OCI-M1 (cell line): Measurements from ENCODE around the gene NINL.

Source experiments
- DNase-seq: peaks from one replicate; lab custom pipeline; 2025; lab: John Stamatoyannopoulos, UW

NINL gene

GRCh38 chr20:25461786-25462545 lies 123.4 kb downstream of the NINL start:
- DNase-seq = no peak

DNA sequence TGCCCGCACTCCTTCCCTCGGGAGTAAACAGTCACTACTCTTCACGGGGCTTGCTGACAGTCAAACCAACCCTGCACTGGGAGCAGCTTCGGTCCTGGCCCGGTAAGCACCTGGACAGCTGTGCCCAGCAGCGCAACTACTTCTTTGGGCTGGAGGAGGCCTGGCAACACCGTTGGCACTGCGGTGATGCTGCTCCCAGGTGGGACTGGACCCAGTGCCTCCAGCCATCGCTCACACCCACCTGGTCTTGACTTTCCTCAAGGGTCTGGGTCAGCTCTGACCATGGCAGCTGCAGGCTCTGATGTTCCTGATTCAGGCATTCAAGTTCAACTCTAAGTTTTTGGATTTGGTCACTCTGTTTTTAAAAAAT lies 124.1 kb downstream of the NINL start:
- DNase-seq = no peak

GRCh38 chr20:25460566-25461280 lies 124.6 kb downstream of the NINL start:
- no peak for DNase-seq

DNA sequence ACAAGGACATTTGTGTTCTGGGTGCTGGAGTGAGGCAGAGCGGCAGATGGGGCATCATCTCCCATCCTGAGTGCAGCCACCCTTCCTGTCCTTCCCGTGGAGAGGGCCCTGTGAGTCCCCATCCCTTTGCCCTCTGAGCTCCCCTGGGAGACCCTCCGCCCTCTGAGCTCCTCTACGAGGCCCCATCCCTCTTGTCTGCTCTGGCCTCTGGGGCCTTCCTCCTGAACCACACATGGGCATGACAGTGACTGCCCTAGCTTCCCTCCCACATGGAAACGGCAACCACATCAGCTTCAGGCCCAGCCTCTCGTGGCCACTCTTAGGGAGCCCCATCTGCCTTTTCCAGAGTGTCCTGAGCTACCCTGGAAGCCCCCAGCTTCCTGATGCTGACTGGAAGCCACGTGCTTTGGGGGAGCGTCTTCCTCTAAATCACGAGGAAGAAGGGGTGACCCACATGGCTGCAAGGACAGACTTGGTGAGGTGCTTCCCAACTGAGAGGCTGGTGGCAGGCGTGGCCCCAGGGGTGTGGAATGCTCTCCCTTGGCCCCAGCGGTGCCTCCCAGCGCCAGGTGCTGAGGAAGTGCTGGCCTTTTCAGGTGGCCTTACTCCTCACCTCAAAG lies 125.3 kb downstream of the NINL start:
- no peak for DNase-seq

- DNase-seq = no peak
Observed at GRCh38 chr20:25459111-25459830, 126.1 kb downstream of the NINL start.

DNA sequence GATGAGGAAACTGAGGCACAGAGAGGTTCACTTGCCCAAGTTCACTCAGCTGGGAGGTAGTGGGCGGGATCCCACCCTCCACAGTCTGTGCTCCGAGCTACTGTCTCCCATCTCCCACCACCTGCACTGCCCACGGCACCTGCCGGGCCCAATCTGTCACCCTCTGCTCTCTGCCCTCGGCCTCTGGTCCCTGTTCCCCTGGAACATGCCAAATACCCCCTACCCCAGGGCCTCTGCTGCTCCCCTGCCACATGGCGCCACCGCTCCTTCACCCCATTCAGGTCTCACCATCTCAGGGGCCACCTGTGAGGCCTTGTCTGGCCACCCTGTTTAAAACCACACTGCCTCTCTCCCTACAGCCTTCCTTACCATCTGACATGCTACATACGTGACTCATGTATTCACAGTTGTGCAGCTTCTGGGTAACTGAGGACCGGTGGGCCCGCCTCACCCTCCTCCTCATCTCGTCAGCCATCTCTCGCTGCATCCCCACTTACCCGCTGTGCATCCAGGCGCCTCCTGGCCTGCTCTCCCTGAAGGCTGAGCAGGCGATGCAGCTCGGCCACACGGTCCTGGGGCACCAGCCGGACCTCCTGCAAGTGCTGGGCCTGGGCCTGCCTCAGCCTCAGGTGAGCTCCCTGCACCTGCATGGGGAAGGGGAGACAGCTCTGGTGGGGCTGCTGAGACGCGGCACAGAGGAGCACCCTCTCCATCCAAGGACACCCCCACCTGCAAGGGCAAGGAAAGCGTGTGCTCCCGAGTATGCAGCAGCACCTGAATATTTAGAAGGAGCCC lies 127.2 kb downstream of the NINL start:
- no peak for DNase-seq

DNA sequence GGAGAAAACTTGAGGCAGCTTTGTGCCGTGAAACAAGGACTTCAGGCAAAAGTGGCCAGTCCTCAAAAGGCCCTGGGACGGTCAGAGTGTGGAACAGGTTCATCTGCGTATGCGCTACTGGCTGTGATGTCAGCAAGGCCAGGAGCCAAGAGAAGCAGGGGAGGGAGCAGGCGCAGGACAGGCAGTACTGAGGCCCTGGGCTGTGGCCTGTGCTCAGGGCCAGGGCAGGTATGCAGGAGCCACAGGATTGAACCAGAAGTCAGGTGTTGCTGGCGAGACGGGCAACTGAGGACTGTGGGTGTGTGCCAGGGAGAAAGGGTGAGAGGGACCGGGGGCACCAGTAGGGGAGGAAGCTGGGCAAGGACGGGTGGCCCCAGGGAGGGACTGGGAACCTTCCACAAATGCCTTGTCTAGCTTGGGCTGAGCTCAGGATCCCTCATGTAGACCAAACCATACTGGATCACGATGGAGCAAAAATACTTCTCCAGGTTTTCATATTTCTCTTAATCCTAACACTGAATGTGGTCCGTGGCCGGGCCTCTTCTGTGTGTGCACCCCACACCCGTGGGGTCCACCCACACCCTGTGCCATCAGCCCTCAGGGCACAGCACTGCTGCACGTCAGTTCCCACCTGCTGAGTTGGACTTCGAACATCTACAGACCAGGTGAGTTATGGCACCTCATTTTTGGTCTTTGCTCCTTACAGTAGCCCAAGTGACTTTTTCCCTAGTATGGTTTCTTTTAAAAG lies 131.0 kb downstream of the NINL start:
- no peak for DNase-seq

GRCh38 chr20:25453035-25453810 lies 132.1 kb downstream of the NINL start:
- no peak for DNase-seq

DNA sequence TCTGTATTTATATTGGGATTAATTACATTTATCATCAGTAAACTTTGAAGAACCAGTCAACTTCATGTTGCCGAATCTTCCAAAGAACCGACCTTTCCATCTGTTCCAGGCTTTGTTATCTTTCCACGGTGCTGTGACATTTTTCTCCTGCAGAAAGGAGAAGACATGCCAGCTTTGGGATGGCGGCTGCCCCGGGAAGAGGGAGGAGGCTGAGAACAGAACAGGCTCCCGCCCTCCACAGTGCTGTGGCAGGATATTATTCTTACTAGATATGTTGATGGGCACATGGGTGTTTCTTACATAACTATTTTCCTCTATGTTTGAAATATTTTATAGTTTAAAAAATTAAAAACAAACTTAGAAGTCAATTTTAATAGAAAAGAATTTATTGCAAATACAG lies 133.0 kb downstream of the NINL start:
- no peak for DNase-seq

GRCh38 chr20:25447671-25448070 lies 137.7 kb downstream of the NINL start:
- DNase-seq = no peak

DNA sequence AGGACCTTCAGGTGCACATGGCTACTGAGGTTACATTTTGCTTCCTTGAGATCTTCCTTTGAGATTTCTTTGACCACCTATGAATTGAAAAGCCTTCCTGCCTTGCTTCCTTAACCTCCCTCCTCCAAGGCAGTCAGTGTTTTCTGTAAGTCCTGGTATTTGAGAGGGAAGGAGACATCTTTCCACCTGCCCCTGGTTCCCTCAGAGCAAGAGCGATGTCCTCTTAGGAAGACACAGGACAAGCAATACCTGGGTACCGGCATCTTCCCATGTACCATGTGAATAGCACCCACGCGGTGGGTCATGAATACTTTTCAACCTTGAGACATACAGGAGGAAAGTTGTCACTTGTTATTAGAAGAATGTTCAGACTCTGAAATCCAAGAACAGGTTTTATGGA lies 140.8 kb downstream of the NINL start:
- DNase-seq = no peak

DNA sequence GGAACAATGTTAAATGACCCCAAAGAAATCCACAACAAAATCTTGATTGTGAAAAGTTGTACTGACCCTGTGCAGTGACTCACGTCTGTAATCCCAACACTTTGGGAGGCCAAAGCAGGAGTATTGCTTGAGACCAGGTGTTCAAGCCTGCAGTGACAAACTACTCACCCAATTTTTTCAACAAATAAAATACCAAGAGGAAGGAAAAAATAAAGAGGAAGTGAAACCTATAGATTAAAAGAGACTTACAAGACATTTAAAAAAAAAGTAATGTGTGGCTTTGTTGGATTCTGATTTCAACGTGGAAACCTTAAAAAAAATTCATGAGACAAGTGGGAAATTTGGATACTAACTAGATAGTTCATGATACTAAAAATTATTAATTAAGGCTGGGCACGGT lies 146.0 kb downstream of the NINL start:
- peak; percentile 27 for DNase-seq

DNA sequence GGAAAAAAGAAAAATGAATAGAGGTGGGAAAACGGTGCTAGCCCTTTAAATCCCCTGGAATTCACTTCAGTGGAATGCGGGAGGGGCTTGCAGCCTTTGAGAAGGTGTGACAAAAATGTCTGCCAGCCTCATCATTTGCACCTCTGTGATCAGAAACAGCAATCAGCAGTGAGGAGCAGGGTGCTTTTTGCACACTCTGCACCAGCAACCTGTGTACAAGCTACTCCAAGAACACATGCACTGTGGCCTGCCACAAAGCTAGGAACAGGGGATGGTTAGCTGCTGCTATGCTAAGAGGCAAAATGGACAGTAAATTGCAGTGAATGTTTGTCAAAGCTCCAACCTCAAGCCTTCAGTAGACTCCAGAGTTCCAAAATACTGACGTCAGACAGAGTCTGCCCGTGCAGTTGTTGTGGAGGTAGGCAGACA lies 148.2 kb downstream of the NINL start:
- DNase-seq = no peak

DNA sequence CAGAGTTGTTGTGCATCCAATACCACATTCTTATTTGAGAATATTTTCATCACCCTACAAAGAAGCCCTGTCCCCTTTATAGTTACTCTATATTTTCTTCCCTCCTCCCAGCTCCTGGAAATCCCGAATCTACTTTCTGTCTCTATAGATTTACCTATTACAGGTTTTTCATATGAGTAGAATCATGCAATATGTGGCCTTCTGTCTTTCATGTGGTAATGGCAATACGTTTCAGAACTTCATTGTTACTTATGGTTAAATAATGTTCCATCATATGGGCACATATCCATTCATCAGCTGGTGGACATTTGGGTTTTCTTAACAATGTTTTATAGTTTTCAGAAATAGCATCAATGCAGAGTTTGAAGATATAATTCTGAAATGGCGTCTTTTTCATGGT lies 160.8 kb downstream of the NINL start:
- DNase-seq = no peak

DNA sequence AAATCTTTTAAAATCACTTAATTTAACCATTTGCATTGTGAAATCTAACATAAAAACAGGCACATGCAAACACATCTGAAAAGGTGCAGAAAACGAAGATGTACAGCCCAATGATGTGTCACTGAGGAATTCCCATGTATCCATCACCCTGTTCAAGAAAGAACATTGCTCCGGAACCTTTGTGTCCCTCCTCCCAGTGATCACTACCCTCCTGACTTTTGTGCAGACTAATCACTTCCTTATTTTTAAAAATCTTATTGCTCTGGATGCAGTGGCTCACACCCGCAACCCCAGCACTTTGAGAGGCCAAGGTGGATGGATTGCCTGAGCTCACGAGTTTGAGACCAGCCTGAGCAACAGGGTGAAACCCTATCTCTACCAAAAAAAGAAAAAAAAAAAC lies 163.3 kb downstream of the NINL start:
- DNase-seq = no peak

GRCh38 chr20:25421102-25421501 lies 164.2 kb downstream of the NINL start:
- no peak for DNase-seq

- DNase-seq = no peak
Observed at GRCh38 chr20:25418776-25419175, 166.6 kb downstream of the NINL start.

GRCh38 chr20:25408890-25409289 lies 176.4 kb downstream of the NINL start:
- no peak for DNase-seq

- no peak for DNase-seq
Observed at GRCh38 chr20:25408170-25408547, 177.2 kb downstream of the NINL start.
